C4-2B (cell line): ENCODE data around the gene LRRC75A.

Source experiments
- H3K27ac ChIP-seq: fragments of 450-650 bp; 2 replicates; pipeline ENCODE4 v1.5.1; 2017
- ZFX ChIP-seq: fragments of 450-650 bp; IDR thresholded peaks from 2 replicates; pipeline ENCODE4 v1.6.1; 2017
- TF ChIP-seq, protein P1 (sequence below): fragments of 450-650 bp; conservative IDR thresholded peaks from 2 replicates; pipeline ENCODE4 v1.5.1; 2017; ENCODE audit warnings: mild to moderate bottlenecking

Gene LRRC75A

DNA sequence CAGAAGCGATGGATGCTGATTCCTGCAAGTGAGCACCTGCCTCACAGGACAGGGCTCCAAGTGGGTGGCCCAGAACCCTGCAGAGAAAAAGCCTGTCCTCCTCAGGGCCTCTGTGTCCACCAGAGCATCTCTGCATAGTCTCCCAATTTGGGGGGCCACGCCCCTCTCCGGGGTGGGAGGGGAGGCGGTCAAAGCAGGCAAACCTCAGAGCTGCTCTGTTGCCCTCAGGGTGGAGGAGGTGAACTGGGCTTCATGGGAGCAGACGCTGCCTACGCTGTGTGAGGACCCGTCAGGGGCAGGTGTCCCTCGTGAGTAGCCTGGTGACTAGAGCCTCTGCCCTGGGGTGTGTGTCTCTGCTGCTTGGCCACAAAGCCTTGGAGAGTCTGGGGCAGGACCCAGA lies 57.3 kb downstream of the LRRC75A start:
- TF ChIP-seq, protein P1, sequence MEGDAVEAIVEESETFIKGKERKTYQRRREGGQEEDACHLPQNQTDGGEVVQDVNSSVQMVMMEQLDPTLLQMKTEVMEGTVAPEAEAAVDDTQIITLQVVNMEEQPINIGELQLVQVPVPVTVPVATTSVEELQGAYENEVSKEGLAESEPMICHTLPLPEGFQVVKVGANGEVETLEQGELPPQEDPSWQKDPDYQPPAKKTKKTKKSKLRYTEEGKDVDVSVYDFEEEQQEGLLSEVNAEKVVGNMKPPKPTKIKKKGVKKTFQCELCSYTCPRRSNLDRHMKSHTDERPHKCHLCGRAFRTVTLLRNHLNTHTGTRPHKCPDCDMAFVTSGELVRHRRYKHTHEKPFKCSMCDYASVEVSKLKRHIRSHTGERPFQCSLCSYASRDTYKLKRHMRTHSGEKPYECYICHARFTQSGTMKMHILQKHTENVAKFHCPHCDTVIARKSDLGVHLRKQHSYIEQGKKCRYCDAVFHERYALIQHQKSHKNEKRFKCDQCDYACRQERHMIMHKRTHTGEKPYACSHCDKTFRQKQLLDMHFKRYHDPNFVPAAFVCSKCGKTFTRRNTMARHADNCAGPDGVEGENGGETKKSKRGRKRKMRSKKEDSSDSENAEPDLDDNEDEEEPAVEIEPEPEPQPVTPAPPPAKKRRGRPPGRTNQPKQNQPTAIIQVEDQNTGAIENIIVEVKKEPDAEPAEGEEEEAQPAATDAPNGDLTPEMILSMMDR = no peak
- TF ChIP-seq ZFX = no peak
- no peak overlapping the region for H3K27ac ChIP-seq

DNA sequence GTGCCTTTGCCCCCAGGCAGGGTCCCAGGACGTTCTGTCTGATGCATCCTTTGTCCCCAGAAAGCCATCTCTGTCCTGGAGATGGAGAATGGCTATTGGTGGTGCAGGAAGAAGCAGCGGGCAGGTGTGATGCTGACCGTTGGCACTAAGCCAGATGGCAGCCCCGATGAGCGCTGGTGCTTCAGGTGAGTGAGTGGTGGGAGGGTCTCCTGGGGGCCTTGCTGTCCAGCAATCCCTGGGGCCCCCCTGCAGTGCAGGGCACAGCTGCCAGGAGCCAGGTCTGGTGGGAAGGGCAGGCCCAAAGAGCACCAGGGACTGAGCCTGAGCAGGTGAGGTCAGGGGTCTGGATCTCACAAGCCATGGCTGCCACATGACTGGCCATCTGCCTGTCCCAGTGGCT lies 58.5 kb downstream of the LRRC75A start:
- TF ChIP-seq ZFX = no peak
- TF ChIP-seq, protein P1 = no peak
- H3K27ac ChIP-seq = no peak overlapping the region

DNA sequence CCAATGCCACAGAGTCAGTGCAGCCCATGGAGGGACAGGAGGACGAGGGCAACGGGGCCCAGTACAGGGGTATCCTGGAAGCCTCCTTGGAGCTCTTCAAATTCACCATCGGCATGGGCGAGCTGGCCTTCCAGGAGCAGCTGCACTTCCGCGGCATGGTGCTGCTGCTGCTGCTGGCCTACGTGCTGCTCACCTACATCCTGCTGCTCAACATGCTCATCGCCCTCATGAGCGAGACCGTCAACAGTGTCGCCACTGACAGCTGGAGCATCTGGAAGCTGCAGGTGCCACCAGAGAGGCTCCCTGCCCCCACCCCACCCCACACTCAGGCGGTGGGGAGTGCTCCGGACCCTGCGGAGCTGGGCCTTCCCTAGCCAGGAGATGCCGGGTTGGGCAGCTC lies 60.0 kb downstream of the LRRC75A start:
- no peak for TF ChIP-seq ZFX
- TF ChIP-seq, protein P1 = no peak
- H3K27ac ChIP-seq = no peak overlapping the region

DNA sequence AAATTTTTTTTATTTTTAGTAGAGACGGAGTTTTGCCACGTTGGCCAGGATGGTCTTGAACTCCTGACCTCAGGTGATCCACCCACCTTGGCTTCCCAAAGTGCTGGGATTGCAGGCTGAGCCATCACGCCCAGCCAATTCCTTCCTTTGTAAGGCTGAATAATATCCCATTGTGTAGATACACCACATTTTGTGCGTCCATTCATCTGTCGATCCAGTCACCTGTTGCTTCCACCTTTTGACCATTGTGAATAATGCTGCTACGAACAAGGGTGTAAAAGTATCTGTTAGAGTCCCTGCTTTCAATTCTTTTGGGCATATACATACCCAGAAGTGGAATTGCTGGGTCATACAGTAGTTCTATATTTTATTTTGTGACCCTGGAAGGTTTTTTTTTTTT lies 61.3 kb downstream of the LRRC75A start:
- no peak overlapping the region for H3K27ac ChIP-seq
- TF ChIP-seq, protein P1 = no peak
- no peak for TF ChIP-seq ZFX

DNA sequence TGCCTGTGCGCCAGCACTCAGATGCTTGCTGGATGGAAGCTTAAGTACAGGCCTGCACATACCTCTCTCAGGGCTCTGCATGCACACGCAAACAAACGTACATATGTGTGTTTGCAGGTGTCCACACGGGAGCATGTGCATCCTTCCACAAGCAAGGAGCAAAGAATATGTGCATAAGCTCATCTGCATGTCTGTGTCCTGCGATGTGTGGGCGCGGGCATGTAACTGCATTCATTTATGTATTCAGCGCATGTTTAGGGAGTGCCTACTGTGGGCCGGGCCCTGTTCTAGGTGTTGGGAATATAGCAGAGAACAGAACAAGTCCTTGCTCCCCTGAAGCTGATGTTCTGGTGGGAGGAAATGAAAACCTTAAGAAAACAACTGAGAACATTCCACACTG lies 62.9 kb downstream of the LRRC75A start:
- no peak overlapping the region for H3K27ac ChIP-seq
- no peak for TF ChIP-seq ZFX
- TF ChIP-seq, protein P1 = no peak

DNA sequence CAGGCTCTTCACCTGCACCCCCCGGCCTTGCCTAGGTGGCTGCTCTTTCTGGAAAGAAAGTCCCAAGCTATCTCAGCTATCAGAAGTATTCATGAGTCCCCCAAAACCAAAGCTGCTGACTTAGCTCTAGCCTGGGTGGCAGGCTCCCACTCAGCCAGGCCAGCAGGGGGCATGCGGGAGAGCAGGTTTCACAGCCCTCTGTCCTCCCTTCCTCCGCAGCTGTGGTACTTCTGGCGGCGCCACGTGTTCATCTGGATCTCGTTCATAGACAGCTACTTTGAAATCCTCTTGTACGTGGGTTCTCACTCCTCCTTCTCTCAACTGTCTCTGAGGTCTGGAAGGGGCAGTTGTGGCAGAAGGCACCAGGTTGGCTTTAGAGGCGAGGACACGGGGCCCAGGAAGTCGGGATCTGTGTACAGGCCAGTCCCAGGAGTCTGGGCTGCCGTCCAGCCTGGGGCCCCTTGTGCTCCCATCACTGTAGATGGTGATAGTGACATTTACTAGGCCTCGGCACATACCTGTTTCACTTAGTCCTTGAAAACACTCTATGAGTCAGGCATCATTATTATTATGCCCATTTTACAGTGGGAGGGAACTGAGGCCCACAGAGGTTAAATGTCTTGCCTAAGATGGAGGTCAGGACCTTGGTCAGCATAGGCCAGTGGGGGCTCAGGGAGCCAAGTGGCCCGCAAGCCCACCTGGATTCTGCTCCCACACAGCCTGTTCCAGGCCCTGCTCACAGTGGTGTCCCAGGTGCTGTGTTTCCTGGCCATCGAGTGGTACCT lies 63.7 kb downstream of the LRRC75A start:
- TF ChIP-seq ZFX = no peak
- TF ChIP-seq, protein P1 = no peak; the same call in 1 of the 2 replicates
- no peak overlapping the region for H3K27ac ChIP-seq

DNA sequence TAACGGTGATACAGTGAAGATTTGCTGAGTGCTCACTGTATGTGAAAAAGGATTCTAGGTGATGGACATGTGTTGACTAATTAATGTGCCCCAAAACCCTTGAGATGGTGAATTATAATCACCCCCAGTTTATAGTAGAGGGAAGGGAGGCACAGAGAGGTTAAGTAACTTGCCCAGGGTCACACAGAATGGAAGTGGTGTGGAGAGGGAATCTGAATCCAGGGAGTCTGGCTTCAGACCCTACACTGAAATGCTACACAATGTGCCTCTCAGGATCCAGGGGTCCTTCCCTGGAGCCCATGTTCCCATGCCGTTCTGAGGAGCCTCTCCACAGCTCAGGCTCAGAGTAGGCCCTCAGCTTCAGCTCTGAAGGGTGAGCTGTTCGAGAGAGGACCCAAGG lies 65.0 kb downstream of the LRRC75A start:
- H3K27ac ChIP-seq = no peak overlapping the region
- no peak for TF ChIP-seq ZFX
- TF ChIP-seq, protein P1 = no peak
